CD4-positive, alpha-beta T cell treated with Interleukin-10 for 1 hour (primary cell): ENCODE data around the gene RTN4RL2.
A peak's percentile ranks its signal among the peaks of the same experiment; 100 is the strongest.

Experiments used
- DNase-seq: peaks from one replicate; pipeline ENCODE4 v3.0.0-alpha.2; 2020

The RTN4RL2 gene

DNA sequence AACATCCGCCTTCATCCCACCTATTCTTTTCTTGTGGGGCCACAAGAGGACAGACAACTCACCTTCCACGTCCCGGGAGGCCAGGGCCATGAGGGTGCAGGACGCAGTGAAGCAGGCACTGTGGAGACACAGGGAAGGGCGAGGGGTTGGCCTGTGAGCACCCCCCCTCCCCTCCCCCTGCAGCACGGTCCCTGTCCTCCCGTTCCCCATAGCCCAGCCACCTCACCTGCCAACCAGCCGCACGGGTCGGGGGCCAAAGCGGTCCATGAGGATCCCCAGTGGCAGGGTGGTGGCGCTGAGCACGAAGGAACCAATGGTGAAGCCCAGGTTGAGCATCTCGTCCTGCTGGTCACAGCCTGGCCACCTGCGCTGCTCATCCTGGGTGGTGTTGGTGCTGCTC, 40.6 kb downstream of the RTN4RL2 start:
- DNase-seq: no peak

DNA sequence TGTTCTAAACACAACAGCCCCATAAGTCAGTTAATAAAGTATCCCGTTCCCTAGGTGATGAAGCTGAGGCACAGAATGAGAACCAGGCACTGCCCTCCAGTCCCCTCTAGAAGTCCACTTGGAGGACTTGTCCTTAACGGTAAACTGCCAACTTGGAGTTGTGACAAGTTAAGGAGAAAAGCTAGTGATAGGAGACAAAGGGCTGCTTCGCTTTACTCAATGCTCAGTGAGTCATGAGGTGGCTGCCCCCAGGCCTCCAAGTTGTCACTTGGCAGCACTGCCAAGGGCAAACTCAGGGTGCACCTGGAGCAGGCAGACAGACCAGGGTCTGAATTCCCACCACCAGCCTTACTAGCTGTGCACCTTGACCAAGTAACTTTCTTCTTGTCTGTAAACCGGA, 41.6 kb downstream of the RTN4RL2 start:
- DNase-seq: no peak

DNA sequence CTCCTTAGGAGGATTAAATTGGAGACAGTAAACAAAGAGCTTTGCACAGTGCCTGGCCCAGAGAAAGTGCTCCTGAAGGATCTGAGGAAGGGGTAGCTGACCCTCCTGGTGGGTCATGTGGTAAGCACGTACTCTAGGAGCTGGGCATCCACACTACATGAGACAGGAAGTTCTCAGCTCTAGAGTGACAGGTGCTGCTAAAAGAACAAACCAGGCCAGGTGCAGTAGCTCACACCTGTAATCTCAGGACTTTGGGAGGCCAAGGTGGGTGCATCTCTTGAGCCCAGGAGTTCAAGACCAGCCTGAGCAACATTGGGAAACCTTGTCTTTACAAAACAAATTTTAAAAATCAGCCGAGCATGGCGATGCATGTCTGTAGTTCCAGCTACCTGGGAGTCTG, 42.0 kb downstream of the RTN4RL2 start:
- DNase-seq: no peak

DNA sequence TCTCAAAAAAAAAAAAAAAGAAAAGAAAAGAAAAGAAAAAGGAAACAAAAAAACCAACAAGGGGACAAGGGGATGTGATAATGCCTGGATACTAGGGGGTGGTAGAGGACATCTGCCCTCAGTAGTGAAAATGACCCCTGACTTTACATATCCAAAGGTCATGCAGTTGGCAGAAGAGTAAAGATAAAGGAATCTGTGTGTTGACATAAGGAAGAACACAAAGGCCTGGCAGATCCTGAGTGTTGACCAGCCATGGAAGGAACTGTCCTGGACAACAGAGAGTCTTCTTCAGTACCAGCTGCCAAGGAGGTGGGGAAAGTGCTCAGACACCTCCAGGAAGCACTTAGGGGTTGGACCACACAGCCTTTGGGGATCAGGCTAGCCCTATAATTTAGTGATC, 42.5 kb downstream of the RTN4RL2 start:
- DNase-seq: no peak

DNA sequence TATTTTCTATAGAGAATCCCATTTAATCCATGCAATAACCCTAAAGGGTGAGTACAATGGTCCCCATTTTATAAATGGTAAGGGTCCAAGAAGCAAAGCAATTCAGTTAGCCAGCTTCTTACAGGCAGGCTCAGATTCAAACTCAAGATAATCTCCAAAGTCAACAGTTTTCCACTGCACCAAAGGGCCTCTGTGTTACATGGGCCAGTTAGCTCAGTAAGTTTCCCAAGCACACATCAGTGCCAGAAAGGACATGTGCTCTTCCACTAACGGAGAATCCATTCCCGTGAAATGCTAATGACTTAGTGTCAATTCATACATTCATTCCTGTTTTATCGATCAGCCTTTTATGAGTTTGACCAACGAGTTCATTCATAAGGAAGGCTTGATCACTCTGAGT, 44.2 kb downstream of the RTN4RL2 start:
- DNase-seq: no peak

DNA sequence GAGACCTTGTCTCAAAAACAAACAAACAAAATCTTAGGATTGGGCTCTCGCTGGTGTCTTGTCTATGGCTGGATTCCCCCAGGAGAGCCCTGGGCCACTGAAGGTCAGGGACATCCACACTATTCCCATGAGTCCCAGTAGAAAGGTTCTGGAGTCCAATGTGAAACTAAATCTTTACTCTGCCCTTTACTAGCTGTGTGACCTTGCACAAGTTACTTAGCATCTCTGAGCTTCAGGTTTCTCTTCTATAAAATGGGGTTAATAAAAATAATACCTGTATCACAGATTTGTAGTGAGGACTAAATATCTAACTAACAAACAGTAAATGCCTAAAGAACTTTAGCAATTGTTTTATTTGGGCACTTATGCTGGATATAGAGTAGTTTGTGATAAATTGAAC, 46.2 kb downstream of the RTN4RL2 start:
- DNase-seq: no peak

DNA sequence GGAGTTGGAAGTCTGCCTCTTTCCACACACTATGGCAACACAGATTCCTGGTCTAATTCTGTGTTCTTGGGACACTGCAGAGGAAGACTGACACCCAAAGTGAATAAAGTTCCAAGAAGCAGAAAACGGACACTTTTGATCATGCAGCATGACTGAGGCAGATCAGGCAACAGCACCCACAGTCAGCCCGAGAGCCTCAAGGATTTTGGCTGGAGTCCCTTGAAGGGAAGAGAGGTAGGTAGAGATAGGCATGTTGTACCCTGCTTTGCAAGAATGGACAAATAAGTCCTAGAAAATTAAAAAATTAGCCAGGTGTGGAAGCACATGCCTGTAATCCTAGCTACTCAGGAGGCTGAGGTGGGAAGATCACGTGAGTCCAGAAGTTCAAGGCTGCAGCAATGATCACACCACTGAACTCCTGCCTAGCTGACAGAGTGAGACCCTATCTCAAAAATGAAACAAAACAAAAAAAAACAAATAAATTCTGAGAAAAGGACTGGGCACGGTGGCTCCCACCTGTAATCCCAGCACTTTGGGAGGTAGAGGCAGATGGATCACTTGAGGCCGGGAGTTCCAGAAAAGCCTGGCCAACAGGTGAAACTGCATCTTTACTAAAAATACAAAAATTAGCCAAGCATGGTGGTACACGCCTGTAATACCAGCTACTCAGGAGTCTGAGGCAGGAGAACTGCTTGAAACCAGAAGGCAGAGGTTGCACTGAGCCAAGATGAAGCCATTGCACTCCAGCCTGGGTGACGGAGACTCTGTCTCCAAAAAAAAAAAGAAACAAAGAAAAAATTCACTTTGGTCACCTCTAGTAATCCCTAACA, 48.2 kb downstream of the RTN4RL2 start:
- DNase-seq: no peak

DNA sequence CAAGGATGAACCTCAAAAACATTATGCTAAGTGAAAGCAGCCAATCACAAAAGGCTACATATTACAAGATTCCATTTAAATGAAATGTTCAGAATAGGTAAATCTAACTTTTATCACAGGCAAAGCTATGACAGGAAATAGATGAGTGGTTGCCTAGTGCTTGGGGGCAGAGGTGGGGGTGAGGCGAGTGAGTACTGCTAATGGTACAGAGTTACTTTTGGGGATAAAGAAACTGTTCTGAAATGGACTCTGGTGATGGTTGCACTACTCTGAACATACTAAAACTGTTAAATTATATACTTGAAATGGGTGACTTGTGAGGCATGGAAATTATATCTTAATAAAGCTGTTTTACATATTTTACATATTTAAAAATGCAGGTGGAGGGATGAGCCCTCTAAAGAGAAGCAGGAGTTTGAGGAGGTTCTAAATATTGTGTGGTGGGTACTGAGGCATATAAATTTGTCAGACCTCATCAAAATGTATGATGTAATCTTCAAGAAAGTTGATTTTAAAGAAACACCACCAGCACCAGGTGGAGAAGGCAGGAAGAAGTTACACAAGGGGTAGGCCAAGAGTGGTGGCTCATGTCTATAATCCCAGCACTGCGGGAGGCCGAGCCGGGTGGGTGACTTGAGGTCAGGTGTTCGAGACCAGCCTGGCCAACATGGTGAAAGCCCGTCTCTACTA, 51.6 kb downstream of the RTN4RL2 start:
- DNase-seq: no peak

DNA sequence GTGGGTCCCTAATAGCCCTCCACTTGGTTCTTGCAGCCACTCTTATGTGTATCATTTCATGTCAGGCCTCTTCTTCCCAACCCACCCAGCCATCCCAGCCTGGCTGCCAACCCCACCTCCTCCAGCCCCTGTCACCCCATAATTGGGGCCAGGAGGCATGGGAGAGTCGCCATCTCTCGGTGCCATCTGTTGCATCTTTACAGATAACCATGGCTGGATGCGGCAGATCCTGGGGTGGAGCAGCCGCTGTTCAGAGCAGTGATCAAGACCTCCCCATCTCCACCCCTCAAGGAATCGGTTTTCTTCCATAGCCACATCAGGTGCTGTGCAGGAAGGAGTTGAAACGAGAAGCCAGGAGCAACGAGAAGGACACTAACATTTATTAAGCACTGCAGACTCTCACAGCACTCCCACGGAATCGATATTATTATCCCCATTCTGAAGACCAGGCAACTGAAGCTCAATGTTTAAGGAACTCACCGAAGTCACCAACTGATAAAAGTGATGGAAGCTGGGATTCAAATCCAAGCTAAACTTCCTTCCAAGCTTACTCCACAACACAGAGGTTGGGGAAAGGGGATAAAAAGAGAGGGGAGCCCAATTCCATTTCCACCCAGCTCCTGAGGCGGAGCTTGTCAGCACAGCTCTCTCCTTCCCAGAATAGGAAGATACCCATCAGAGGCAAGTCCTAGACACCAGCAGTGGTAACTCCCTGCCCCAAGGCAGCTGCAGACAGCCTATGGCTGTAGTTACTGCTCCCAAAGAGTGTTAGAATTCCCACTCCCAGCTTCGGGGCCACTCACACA, 52.5 kb downstream of the RTN4RL2 start:
- DNase-seq: no peak

DNA sequence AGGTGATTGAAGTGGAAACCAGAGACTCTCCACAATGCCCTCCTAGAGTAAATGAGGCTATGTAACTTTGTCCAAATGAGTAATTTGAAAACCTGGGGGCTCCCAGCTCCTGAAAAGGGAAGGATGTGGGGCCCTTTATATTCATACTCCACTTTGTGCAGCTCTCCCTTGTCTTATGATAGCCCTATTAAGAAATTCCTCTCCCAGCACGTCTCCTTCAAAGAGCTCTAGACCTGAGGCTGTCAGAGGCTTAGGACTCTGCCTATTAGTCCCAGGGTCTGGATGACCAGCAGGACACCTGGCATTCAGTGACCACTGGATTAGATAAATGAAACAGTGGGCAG, 53.1 kb downstream of the RTN4RL2 start:
- DNase-seq: no peak

DNA sequence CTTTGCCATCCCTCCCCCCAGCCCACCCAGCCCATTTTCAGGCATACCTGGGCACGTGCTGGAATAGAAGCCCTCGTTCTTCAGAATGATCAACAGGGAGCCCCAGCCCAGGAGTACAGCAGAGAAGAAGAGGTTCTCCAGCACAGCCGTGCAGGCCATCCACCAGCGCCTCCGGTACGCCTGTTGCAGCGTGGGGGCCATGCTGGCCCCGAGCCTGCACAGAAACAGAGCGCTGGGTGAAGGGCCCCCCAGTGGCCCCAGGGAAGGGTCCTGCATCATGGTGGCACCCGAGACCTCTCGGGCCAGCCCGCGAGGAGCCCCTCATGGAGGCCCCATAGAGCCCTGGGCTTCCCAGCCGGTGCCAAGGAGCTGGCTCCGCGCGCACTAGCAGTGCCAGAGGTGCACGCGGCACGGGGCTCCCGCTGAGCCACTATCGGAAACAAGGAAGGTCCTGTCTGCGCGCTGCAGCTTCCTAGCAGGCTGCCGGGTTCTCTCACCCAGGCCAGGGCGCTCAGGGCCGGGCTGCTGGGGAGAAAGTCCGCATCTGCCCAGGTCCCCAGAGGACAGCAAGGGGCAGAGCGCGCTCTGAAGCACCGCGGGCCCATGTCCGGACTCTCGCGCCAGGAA, 53.7 kb downstream of the RTN4RL2 start:
- peak; percentile 12 for DNase-seq

DNA sequence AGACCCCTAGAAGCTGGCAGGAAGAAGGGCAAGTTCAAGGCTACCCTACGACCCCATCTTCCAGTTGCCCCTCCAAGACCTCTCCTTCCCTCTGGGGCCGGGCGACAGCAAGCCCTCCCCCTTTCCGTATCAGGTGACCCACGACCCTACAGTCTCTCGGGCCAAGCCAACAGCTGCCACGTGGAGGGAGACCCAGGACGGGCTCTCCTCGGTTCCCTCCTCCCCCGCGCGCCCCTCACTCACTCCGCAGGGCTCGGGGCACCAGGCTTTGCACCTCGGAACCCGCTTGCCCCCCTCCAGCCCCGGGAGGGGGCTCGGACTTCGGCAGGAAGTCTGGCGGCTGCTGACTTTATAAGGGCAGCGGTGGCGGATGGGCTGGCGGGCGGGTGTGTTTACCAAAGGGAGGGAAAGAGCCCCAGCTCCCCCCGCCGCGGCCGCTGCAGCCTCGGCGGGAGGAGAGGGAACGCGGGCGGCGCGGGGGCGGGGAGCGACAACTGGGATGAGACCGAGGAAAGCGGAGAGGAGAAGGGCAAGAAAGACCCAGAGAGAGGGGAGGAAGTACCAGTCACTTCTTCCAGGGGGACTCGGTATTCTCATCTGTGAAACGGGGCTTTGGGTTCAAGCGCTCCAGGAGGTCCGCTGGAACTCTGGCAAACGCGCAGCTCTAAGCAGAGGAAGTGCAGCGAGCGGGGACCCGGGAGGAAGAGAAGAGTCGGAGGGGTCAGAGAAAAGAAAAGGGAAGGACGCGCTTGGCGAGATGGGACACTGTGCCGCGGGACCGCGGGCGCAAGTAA, 54.4 kb downstream of the RTN4RL2 start:
- DNase-seq: peak; percentile 44

DNA sequence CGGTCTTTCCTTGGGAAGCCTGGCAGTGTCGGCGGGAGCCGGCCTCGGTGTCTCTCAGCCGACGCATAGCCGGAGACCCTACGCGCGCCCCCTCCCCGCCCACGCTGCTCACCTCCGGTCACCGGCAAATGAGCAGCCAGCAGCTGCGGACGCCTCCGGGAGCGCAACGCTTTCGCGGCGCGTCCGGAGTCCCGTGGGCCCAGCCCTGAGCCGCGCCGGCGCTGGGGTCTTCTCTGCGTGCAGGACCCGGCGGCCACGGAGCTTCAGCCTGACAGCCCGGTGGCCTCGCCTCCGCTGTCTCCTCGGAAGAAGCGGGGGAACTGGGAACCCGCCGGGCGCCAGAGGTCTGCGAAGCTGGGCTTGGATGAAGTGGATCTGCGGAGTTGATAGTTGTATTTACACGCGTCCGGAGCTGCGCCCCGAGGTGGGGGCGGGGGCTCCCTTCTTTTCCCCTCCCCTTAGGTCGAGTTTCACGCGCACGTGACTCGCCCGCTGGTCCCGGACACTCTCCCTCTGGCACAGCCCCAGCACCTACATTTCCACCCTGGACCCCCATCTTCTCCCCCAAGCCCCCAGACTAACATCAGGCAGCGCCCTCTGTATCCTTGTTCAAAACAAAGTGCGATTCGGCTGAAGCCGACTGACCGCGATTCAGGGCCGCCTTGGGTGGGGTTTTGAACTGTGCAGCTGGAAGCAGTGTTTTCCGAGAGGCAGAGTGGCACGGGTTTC, 55.2 kb downstream of the RTN4RL2 start, which contains the start of gene SLC43A1:
SLC43A1 (minus strand) TSS at position 371 of the 729 bp plus-strand sequence. CDS start 1,591 bp downstream, outside the sequence.
- peak; percentile 18 for DNase-seq

DNA sequence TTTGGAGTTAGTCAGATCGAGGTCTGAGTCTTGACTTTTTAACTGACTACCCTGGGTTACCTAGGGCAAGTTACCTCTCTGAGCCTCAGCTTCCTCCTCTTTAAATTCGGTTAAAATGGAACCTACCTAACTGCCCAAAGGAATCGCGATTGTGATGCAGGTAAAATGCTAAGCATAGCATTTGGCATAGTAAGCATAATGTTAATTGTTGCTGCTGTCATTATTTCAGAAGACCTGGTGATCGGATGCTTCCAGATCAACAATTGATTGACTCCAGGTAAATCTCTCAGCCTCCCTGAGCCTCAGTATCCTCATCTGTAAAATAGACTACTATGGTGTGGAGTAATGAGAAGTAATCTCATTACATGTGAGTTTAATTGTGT, 55.7 kb downstream of the RTN4RL2 start:
- DNase-seq: no peak

DNA sequence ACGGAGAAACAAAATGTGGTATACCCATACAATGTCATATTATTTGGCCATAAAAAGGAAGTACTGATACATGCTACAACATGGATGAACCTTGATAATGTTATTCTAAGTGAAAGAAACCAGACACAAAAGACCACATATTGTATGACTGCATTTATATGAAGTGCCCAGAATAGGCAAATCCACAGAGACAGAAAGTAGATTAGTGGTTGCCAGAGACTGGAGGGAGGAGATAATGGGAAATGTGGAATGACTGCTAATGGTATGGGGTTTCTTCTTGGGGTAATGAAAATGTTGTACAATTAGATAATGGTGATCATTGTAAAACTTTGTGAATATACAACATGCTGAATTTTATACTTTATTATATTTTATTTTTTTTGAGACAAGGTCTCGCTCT, 60.8 kb downstream of the RTN4RL2 start:
- DNase-seq: no peak

DNA sequence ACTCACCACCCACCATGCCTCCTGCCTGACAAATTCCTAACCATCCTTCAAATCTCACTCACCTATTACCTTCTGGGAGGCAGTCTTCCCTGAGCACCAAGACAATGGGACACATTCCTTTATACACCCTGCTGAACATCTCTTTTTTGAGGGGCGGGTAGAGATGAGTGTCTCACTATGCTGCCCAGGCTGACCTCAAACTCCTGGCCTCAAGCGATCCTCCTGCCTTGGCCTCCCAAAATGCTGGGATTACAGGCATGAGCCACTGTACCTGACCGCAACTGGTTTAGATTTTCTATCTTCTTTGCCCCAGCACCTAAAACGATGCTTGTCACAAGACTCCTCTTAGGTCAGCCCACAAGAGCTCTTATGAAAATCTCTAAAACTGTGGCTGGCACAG, 63.1 kb downstream of the RTN4RL2 start:
- no peak for DNase-seq
